HFF-Myc (cell line): ENCODE measurements around the gene ANK2.
A peak's percentile ranks its signal among the peaks of the same experiment; 100 is the strongest.

ENCODE experiments used
- DNase-seq: peaks from one replicate; pipeline ENCODE4 v3.0.0-alpha.2; 2011; ENCODE audit warnings: low read depth; ENCODE audit errors: extremely low read depth
- H3K4me3 ChIP-seq: replicated peaks from 2 replicates; pipeline ENCODE4 v1.5.1; 2011; ENCODE audit warnings: low read depth, mild to moderate bottlenecking, control low read depth, low read length
- CTCF ChIP-seq: IDR thresholded peaks from 2 replicates; pipeline ENCODE4 v1.5.1; 2012; ENCODE audit warnings: mild to moderate bottlenecking, low read depth, low read length, control low read depth; ENCODE audit errors: missing control alignments

The ANK2 gene

GRCh38 chr4:113355550-113356371 lies 306.3 kb downstream of the ANK2 start:
- DNase-seq: peak; percentile 35
- no peak overlapping the region for H3K4me3 ChIP-seq
- no peak for TF ChIP-seq CTCF

GRCh38 chr4:113356453-113356852 lies 307.0 kb downstream of the ANK2 start:
- no peak overlapping the region for H3K4me3 ChIP-seq
- no peak for TF ChIP-seq CTCF
- no peak for DNase-seq

- no peak for TF ChIP-seq CTCF
- no peak for DNase-seq
- no peak overlapping the region for H3K4me3 ChIP-seq
Observed at GRCh38 chr4:113358784-113359183, 309.3 kb downstream of the ANK2 start.

GRCh38 chr4:113365377-113365776 lies 315.9 kb downstream of the ANK2 start:
- no peak for TF ChIP-seq CTCF
- H3K4me3 ChIP-seq: no peak overlapping the region
- DNase-seq: no peak

- H3K4me3 ChIP-seq: no peak overlapping the region
- TF ChIP-seq CTCF: no peak
- peak; percentile 3 for DNase-seq
Observed at GRCh38 chr4:113368056-113368455, 318.6 kb downstream of the ANK2 start.

GRCh38 chr4:113371111-113371510 lies 321.7 kb downstream of the ANK2 start:
- no peak for TF ChIP-seq CTCF
- DNase-seq: no peak
- H3K4me3 ChIP-seq: no peak overlapping the region

GRCh38 chr4:113375964-113376666 lies 326.7 kb downstream of the ANK2 start:
- no peak for DNase-seq
- TF ChIP-seq CTCF: no peak
- H3K4me3 ChIP-seq: no peak overlapping the region
